ENCODE measurements around the gene SPCS3. TPM values are rescaled to one million over a fixed set of nuclear protein-coding genes. Genes with fewer than 3 reads are reported as not detected.

SPCS3 gene
- total and polyA plus RNA-seq, 2 experiments from 2014 or later: 62.5 to 79.9 TPM

DNA sequence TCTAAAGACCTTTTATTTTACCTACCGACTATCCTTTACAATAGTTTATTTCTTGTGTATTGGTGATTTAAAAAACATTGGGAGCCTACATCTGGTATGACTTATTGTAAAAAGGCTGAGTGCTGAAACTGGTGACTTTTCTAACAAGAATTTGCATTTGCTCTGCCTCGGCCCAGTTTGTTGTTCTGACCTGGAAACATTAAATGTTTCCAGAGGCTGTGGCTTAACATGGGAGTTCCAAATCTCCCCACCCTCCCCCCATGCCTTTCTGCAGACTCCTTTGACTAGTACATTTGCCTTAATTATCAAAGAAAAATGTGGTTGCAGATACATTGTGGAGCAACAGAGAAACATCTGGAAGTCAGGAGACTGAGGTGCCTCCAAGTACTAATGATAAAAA, 39.8 kb downstream of the SPCS3 start:
- H3K4me3 Mint-ChIP-seq: no peak overlapping the region
- H3K9me3 Mint-ChIP-seq: peaks cover 19% of the 10 kb centered on the region; the same call in 2 of the 3 replicates
- Histone ChIP-seq H3K36me3 (ENCODE audit: insufficient read depth) (peaks cover 12% of the 10 kb centered on the region; the same call in 1 of the 2 replicates), H3K27ac (ENCODE audit: low read depth) (no peak overlapping the region), H4K20me1 (replicated peaks; ENCODE audit: insufficient read depth) (no peaks in the 10 kb centered on the region), H3K4me2 (no peak overlapping the region), H3K79me2 (replicated peaks; ENCODE audit: insufficient read depth) (no peaks in the 10 kb centered on the region), H3K4me3 (no peak overlapping the region), H3F3A (replicated peaks; ENCODE audit: low read depth) (no peaks in the 10 kb centered on the region; the same call in 1 of the 2 replicates), H3K27me3 (ENCODE audit: insufficient read depth) (no peaks in the 10 kb centered on the region), H2AFZ (no peak overlapping the region), H3K9me2 (ENCODE audit: insufficient read depth) (no peaks in the 10 kb centered on the region), H3K4me1 (ENCODE audit: insufficient read depth) (peaks cover 34% of the 10 kb centered on the region)
- DNase-seq (ENCODE audit: low spot score) (no peak), ATAC-seq (no peak)
- no peaks in the 10 kb centered on the region for H3K27me3 Mint-ChIP-seq (ENCODE audit: insufficient read depth, low read depth, poor library complexity)
- no peak overlapping the region for H3K27ac Mint-ChIP-seq
- peaks cover 29% of the 10 kb centered on the region for H3K4me1 Mint-ChIP-seq
- peaks cover 17% of the 10 kb centered on the region; the same call in 2 of the 3 replicates for H3K36me3 Mint-ChIP-seq (ENCODE audit: low read depth)
- TF ChIP-seq CREB1 (CRISPR knock-in tag; IDR thresholded peaks at IDR 0.05; ENCODE audit: low read depth) (no peak), ZNF114 (CRISPR knock-in tag; IDR thresholded peaks at IDR 0.05) (no peak), EZH2phosphoT487 (IDR thresholded peaks at IDR 0.05; ENCODE audit: unreplicated experiment) (no peak), ZNF331 (CRISPR knock-in tag; IDR thresholded peaks at IDR 0.05; ENCODE audit: low read depth) (no peak), REST (IDR thresholded peaks at IDR 0.05; ENCODE audit: unreplicated experiment) (no peak), NANOG (IDR thresholded peaks at IDR 0.05; ENCODE audit: borderline replicate concordance) (no peak), JUNB (IDR thresholded peaks at IDR 0.05; ENCODE audit: unreplicated experiment) (no peak), CTCF (conservative IDR thresholded peaks at IDR 0.05; ENCODE audit: low read depth in 2 of 2) (no peak), EZH2 (IDR thresholded peaks at IDR 0.05; ENCODE audit: low read depth, unreplicated experiment) (no peak), STAT1 (IDR thresholded peaks at IDR 0.05; ENCODE audit: unreplicated experiment) (no peak), ZNF462 (CRISPR knock-in tag; IDR thresholded peaks at IDR 0.05) (no peak), POLR2AphosphoS5 (IDR thresholded peaks at IDR 0.05; ENCODE audit: low read depth) (no peak)
- TF ChIP-seq, protein P1, sequence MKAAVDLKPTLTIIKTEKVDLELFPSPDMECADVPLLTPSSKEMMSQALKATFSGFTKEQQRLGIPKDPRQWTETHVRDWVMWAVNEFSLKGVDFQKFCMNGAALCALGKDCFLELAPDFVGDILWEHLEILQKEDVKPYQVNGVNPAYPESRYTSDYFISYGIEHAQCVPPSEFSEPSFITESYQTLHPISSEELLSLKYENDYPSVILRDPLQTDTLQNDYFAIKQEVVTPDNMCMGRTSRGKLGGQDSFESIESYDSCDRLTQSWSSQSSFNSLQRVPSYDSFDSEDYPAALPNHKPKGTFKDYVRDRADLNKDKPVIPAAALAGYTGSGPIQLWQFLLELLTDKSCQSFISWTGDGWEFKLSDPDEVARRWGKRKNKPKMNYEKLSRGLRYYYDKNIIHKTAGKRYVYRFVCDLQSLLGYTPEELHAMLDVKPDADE (IDR thresholded peaks at IDR 0.05): no peak

Data from GM23338 (cell line).